ENCODE measurements around the gene QSOX1.

- TF ChIP-seq, protein P1, sequence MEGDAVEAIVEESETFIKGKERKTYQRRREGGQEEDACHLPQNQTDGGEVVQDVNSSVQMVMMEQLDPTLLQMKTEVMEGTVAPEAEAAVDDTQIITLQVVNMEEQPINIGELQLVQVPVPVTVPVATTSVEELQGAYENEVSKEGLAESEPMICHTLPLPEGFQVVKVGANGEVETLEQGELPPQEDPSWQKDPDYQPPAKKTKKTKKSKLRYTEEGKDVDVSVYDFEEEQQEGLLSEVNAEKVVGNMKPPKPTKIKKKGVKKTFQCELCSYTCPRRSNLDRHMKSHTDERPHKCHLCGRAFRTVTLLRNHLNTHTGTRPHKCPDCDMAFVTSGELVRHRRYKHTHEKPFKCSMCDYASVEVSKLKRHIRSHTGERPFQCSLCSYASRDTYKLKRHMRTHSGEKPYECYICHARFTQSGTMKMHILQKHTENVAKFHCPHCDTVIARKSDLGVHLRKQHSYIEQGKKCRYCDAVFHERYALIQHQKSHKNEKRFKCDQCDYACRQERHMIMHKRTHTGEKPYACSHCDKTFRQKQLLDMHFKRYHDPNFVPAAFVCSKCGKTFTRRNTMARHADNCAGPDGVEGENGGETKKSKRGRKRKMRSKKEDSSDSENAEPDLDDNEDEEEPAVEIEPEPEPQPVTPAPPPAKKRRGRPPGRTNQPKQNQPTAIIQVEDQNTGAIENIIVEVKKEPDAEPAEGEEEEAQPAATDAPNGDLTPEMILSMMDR (IDR thresholded peaks at IDR 0.05; ENCODE audit: low read length): no peak
- no peak for TF ChIP-seq EZH2 (IDR thresholded peaks at IDR 0.05; ENCODE audit: borderline replicate concordance, low read length)
These were observed 13.2 kb upstream of the QSOX1 start for GRCh38 chr1:180141381-180141934.

Data from OCI-LY1 (cell line).